Measurements from ENCODE around the gene CCDC51. TPM values are rescaled to one million over a fixed set of nuclear protein-coding genes. Genes with fewer than 3 reads are reported as not detected.

CCDC51 gene
- total RNA-seq, 1 experiment from 2014 or later, result 31.9 TPM

DNA sequence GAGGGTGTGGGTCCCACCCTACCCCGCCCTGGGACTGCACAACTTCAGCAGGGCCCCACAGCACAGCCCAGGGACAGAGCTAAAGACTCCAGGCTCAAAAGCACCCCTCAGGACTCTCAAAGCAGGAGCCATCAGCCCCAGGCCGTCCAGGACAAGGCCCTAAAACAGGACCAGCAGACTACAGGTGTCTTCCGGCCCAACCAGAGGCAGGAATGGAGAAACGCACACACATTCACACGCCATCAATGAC is 32.7 kb upstream of the CCDC51 start:
- Mint-ChIP-seq H3K4me3 (ENCODE audit: unreplicated experiment) (peak overlapping the region; percentile 89), H3K27me3 (ENCODE audit: insufficient read depth, unreplicated experiment) (no peaks in the 10 kb centered on the region), H3K4me1 (ENCODE audit: insufficient read depth, unreplicated experiment) (peaks cover 12% of the 10 kb centered on the region), H3K9me3 (ENCODE audit: unreplicated experiment) (no peaks in the 10 kb centered on the region), H3K36me3 (ENCODE audit: insufficient read depth, unreplicated experiment) (peaks cover 42% of the 10 kb centered on the region), H3K27ac (ENCODE audit: low read depth, unreplicated experiment) (peak overlapping the region; percentile 98)
- CTCF ChIA-PET, result interaction anchor here (0.6 to 2.3 kb wide), 10 partner anchors 21 to 77 kb away, joined by 3 to 22 read pairs (median 4); partner anchors contain the start of gene SHISA5
- intact Hi-C loops (cut with micrococcal nuclease), result loop anchor here (1.0 kb wide), 1 partner anchor 32 kb away; the partner anchor contains the start of gene SHISA5
- POLR2A ChIA-PET, result interaction anchor here (0.6 to 3.0 kb wide), 15 partner anchors 8 to 203 kb away, joined by 3 to 28 read pairs (median 6); partner anchors contain the start of genes ATRIP, CCDC51, CELSR3 and PFKFB4
- TSS peak; percentile 68 for BruUV-seq (replicated peaks)
- no peak for DNase-seq (ENCODE audit: unreplicated experiment)
- TF ChIP-seq, protein P1, sequence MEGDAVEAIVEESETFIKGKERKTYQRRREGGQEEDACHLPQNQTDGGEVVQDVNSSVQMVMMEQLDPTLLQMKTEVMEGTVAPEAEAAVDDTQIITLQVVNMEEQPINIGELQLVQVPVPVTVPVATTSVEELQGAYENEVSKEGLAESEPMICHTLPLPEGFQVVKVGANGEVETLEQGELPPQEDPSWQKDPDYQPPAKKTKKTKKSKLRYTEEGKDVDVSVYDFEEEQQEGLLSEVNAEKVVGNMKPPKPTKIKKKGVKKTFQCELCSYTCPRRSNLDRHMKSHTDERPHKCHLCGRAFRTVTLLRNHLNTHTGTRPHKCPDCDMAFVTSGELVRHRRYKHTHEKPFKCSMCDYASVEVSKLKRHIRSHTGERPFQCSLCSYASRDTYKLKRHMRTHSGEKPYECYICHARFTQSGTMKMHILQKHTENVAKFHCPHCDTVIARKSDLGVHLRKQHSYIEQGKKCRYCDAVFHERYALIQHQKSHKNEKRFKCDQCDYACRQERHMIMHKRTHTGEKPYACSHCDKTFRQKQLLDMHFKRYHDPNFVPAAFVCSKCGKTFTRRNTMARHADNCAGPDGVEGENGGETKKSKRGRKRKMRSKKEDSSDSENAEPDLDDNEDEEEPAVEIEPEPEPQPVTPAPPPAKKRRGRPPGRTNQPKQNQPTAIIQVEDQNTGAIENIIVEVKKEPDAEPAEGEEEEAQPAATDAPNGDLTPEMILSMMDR (IDR thresholded peaks at IDR 0.05; ENCODE audit: unreplicated experiment), result no peak

DNA sequence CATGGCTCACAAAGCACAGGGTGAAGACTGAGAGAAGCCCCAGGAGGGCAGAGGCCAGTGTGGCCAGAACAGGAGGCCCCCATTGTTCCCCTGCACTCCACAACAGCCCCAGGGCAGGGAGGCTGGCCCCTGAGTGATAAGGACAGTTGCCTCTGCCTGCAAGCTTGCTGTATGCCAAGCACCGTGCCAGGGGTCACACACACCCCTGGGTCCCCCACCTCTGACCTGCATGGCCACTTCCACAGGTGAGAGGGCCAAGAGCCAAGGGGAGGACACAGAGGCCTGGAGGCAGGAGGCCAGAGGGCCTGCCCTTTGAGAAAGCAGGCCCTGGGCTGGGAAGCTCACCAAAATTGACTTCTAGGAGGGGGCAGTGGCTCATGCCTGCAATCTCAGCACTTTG is 30.4 kb upstream of the CCDC51 start:
- BruUV-seq (replicated peaks), result no TSS peak
- Mint-ChIP-seq H3K27me3 (ENCODE audit: insufficient read depth, unreplicated experiment) (no peaks in the 10 kb centered on the region), H3K4me1 (ENCODE audit: insufficient read depth, unreplicated experiment) (peaks cover 30% of the 10 kb centered on the region), H3K4me3 (ENCODE audit: unreplicated experiment) (no peak overlapping the region), H3K9me3 (ENCODE audit: unreplicated experiment) (no peaks in the 10 kb centered on the region), H3K27ac (ENCODE audit: low read depth, unreplicated experiment) (no peak overlapping the region), H3K36me3 (ENCODE audit: insufficient read depth, unreplicated experiment) (peaks cover 51% of the 10 kb centered on the region)
- DNase-seq (ENCODE audit: unreplicated experiment), result no peak
- intact Hi-C loops (cut with micrococcal nuclease), result no loop called here
- CTCF ChIA-PET, result interaction anchor here (1.1 kb wide), 1 partner anchor 35 kb away, joined by 4 read pairs; no protein-coding TSS in a partner anchor
- TF ChIP-seq, protein P1 (IDR thresholded peaks at IDR 0.05; ENCODE audit: unreplicated experiment), result no peak
- POLR2A ChIA-PET, result interaction anchor here (0.7 to 1.7 kb wide), 3 partner anchors 12 to 31 kb away, joined by 4 to 5 read pairs (median 4); partner anchors contain the start of genes ATRIP, CCDC51 and TMA7

DNA sequence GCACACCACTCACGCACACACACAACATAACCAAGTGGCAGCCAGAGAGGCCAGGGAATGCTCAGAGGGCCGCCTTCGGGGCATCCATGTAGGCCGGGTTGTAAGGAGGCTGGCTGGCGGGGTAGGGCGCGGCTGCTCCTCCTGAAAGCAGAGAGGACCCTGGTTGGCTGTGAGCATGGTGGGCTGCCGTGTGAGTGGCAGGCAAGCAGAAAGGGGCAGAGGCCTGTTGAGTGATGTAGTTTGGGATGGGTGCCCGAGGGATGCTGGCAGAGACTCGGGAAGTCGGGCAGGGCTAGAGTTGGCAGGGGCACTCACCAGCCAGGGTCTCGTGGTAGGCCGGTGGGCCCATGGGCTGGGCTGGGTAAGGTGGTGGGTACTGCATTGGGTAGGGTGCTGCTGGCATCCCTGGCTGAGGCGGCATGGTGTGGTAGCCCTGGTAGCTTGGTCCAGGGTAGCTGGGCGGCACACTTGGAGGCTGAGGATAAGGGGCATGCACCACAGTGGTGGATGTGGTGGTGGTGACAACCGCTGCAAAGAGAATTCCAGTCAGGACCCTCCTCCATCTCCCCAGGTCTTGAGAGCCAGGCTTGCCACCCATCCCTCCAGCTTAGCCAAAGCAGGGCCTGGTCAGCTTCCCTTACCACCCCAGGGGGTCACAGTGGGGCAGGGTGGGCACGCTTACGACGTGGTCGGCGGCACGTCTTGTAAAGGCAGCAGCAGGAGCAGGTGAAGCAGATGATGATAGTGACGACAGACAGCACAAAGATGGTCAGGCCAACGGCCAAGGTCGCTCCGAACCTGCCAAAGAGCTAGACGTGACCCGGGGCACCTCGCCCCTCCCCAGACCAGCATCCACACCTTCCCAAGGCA is 29.4 kb upstream of the CCDC51 start:
- ChIA-PET POLR2A (interaction anchor here (0.5 to 1.7 kb wide), 4 partner anchors 23 to 130 kb away, joined by 3 to 5 read pairs (median 4); partner anchors contain the start of genes ATRIP, CCDC51, PLXNB1 and TMA7), CTCF (interaction anchor here (0.5 to 1.1 kb wide), 4 partner anchors 34 to 1362 kb away, joined by 3 to 5 read pairs (median 4); no protein-coding TSS in a partner anchor)
- Mint-ChIP-seq H3K9me3 (ENCODE audit: unreplicated experiment) (no peaks in the 10 kb centered on the region), H3K4me3 (ENCODE audit: unreplicated experiment) (no peak overlapping the region), H3K27ac (ENCODE audit: low read depth, unreplicated experiment) (no peak overlapping the region), H3K36me3 (ENCODE audit: insufficient read depth, unreplicated experiment) (peaks cover 53% of the 10 kb centered on the region), H3K27me3 (ENCODE audit: insufficient read depth, unreplicated experiment) (no peaks in the 10 kb centered on the region), H3K4me1 (ENCODE audit: insufficient read depth, unreplicated experiment) (peaks cover 30% of the 10 kb centered on the region)
- no peak for DNase-seq (ENCODE audit: unreplicated experiment)
- intact Hi-C loops (cut with micrococcal nuclease), result loop anchor here (5.0 kb wide), 1 partner anchor 193 kb away; the partner anchor contains the start of gene CELSR3
- BruUV-seq (replicated peaks), result no TSS peak
- TF ChIP-seq, protein P1 (IDR thresholded peaks at IDR 0.05; ENCODE audit: unreplicated experiment), result no peak

DNA sequence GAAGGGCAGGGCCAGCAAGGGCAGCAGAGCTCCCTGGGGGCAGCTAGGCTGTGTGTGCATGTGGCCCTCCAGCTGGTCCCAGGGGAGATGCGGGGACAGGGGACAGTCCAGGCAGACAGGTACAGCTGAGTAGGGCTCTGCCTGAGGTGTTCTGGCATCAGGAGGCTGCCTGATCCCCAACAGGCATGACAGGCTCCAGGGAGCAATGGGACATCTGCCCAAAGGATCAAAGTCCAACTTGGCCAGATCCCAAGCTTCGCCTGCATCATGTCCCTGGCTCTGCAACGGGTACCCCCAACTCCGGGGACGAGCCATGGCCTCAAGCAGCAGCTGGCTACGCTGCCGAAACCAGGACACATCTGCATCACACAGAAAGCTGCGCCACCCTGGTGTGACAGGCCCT is 28.4 kb upstream of the CCDC51 start:
- intact Hi-C loops (cut with micrococcal nuclease), result loop anchor here (5.0 kb wide), 1 partner anchor 194 kb away; the partner anchor contains the start of gene CELSR3
- Mint-ChIP-seq H3K27me3 (ENCODE audit: insufficient read depth, unreplicated experiment) (no peaks in the 10 kb centered on the region), H3K27ac (ENCODE audit: low read depth, unreplicated experiment) (peak overlapping the region; percentile 22), H3K36me3 (ENCODE audit: insufficient read depth, unreplicated experiment) (peaks cover 53% of the 10 kb centered on the region), H3K9me3 (ENCODE audit: unreplicated experiment) (no peaks in the 10 kb centered on the region), H3K4me3 (ENCODE audit: unreplicated experiment) (no peak overlapping the region), H3K4me1 (ENCODE audit: insufficient read depth, unreplicated experiment) (peaks cover 26% of the 10 kb centered on the region)
- CTCF ChIA-PET, result interaction anchor here (0.5 to 1.5 kb wide), 4 partner anchors 61 to 1361 kb away, joined by 3 to 5 read pairs (median 4); no protein-coding TSS in a partner anchor
- POLR2A ChIA-PET, result interaction anchor here (1.3 kb wide), 1 partner anchor 131 kb away, joined by 4 read pairs; no protein-coding TSS in a partner anchor
- DNase-seq (ENCODE audit: unreplicated experiment), result no peak
- BruUV-seq (replicated peaks), result no TSS peak
- TF ChIP-seq, protein P1 (IDR thresholded peaks at IDR 0.05; ENCODE audit: unreplicated experiment), result no peak

Measured in MCF 10A (cell line).